WTC11 (cell line): Measurements from ENCODE around the gene GGCT. TPM values are rescaled to one million over a fixed set of nuclear protein-coding genes. Genes with fewer than 3 reads are reported as not detected.

Experiments used
- ATAC-seq: fragments of 200-7000 bp; cut with Tn5 transposase; 2 replicates; pipeline ENCODE4 v1.10.0; 2021; ENCODE audit warnings: mild to moderate bottlenecking, moderate library complexity
- CTCF ChIA-PET: fragments of 300-600 bp; sonication (Branson Sonifier 250); formaldehyde crosslinking; loops from one replicate; lab custom pipeline; 2021; ENCODE audit warnings: antibody characterized with exemption; lab: Charles Lee
- POLR2A ChIA-PET: fragments of 350-600 bp; sonication (Branson Sonifier 250); formaldehyde crosslinking; loops from one replicate; lab custom pipeline; 2021; ENCODE audit warnings: antibody characterized with exemption; lab: Charles Lee
- DNase-seq: peaks from one replicate; pipeline ENCODE4 v3.0.0; 2021; ENCODE audit warnings: low spot score
- H3K27ac Mint-ChIP-seq: 2 replicates; pipeline ENCODE4 v1.8.0; 2021; ENCODE audit warnings: mixed read lengths
- H3K27me3 Mint-ChIP-seq: 2 replicates; pipeline ENCODE4 v1.8.0; 2021; ENCODE audit warnings: low read depth, mild to moderate bottlenecking, moderate library complexity, mixed read lengths
- H3K36me3 Mint-ChIP-seq: 2 replicates; pipeline ENCODE4 v1.8.0; 2021; ENCODE audit warnings: mixed read lengths
- H3K4me1 Mint-ChIP-seq: 2 replicates; pipeline ENCODE4 v1.8.0; 2022; ENCODE audit warnings: mixed read lengths
- H3K4me3 Mint-ChIP-seq: 2 replicates; pipeline ENCODE4 v1.8.0; 2021; ENCODE audit warnings: mild to moderate bottlenecking, moderate library complexity, mixed read lengths
- H3K9me3 Mint-ChIP-seq: 2 replicates; pipeline ENCODE4 v1.8.0; 2021; ENCODE audit warnings: mixed read lengths
- E2F4 ChIP-seq: sonication (generic); formaldehyde crosslinking; IDR thresholded peaks from 2 replicates; pipeline ENCODE4 v1.8.1; 2022; ENCODE audit warnings: low read depth, mild to moderate bottlenecking, moderate library complexity, missing genetic modification reagents, borderline replicate concordance
- ESRRA ChIP-seq: sonication (generic); formaldehyde crosslinking; IDR thresholded peaks from 2 replicates; pipeline ENCODE4 v1.8.1; 2022; ENCODE audit warnings: mild to moderate bottlenecking, missing genetic modification reagents, borderline replicate concordance
- FOXP1 ChIP-seq: sonication (generic); formaldehyde crosslinking; IDR thresholded peaks from 2 replicates; pipeline ENCODE4 v1.8.0; 2022; ENCODE audit warnings: missing genetic modification reagents, mild to moderate bottlenecking, moderate library complexity, borderline replicate concordance
- GABPB1 ChIP-seq: sonication (generic); formaldehyde crosslinking; IDR thresholded peaks from 2 replicates; pipeline ENCODE4 v1.8.1; 2023; ENCODE audit warnings: mild to moderate bottlenecking, missing genetic modification reagents
- JUN ChIP-seq: sonication (generic); formaldehyde crosslinking; IDR thresholded peaks from 2 replicates; pipeline ENCODE4 v1.8.0; 2023; ENCODE audit warnings: mild to moderate bottlenecking, missing genetic modification reagents
- NFATC4 ChIP-seq: fragments of 250-450 bp; sonication (Bioruptor Pico); IDR thresholded peaks from 2 replicates; pipeline ENCODE4 v1.9.0; 2021; ENCODE audit warnings: mild to moderate bottlenecking
- NR2C2 ChIP-seq: sonication (generic); formaldehyde crosslinking; IDR thresholded peaks from 2 replicates; pipeline ENCODE4 v1.8.0; 2022; ENCODE audit warnings: mild to moderate bottlenecking, missing genetic modification reagents
- PRRX2 ChIP-seq: fragments of 250-450 bp; sonication (Bioruptor Pico); IDR thresholded peaks from 2 replicates; pipeline ENCODE4 v1.8.0; 2021; ENCODE audit warnings: mild to moderate bottlenecking
- SMAD4 ChIP-seq: sonication (generic); formaldehyde crosslinking; IDR thresholded peaks from 2 replicates; pipeline ENCODE4 v1.8.0; 2022; ENCODE audit warnings: mild to moderate bottlenecking, missing genetic modification reagents
- SOX15 ChIP-seq: fragments of 250-450 bp; sonication (Bioruptor Pico); IDR thresholded peaks from 2 replicates; pipeline ENCODE4 v1.9.0; 2021; ENCODE audit warnings: mild to moderate bottlenecking
- STAT6 ChIP-seq: sonication (generic); formaldehyde crosslinking; conservative IDR thresholded peaks from 2 replicates; pipeline ENCODE4 v1.8.1; 2023; ENCODE audit warnings: mild to moderate bottlenecking, low read depth, missing genetic modification reagents, moderate library complexity
- TEAD1 ChIP-seq: sonication (generic); formaldehyde crosslinking; IDR thresholded peaks from 2 replicates; pipeline ENCODE4 v1.8.0; 2022; ENCODE audit warnings: mild to moderate bottlenecking, missing genetic modification reagents
- TP53 ChIP-seq: sonication (generic); formaldehyde crosslinking; IDR thresholded peaks from 2 replicates; pipeline ENCODE4 v1.8.1; 2023; ENCODE audit warnings: mild to moderate bottlenecking, missing genetic modification reagents
- ZNF138 ChIP-seq: sonication (generic); formaldehyde crosslinking; conservative IDR thresholded peaks from 2 replicates; pipeline ENCODE4 v1.8.1; 2022; ENCODE audit warnings: mild to moderate bottlenecking, moderate library complexity, missing genetic modification reagents
- total RNA-seq: library from RNA; stranded (reverse); gene quantifications from 3 replicates; pipeline ENCODE4 v1.2.3, GENCODE V29; 2021
- TF ChIP-seq, protein P1 (sequence below): sonication (generic); formaldehyde crosslinking; IDR thresholded peaks from 2 replicates; pipeline ENCODE4 v1.8.1; 2022; ENCODE audit warnings: low read depth, missing genetic modification reagents, borderline replicate concordance
- TF ChIP-seq, protein P2 (sequence below): sonication (generic); formaldehyde crosslinking; IDR thresholded peaks from 2 replicates; pipeline ENCODE4 v1.8.1; 2023; ENCODE audit warnings: mild to moderate bottlenecking, moderate library complexity, missing genetic modification reagents
- TF ChIP-seq, protein P3 (sequence below): sonication (generic); formaldehyde crosslinking; IDR thresholded peaks from 2 replicates; pipeline ENCODE4 v1.8.0; 2023; ENCODE audit warnings: missing genetic modification reagents
- TF ChIP-seq, protein P4 (sequence below): fragments of 250-450 bp; sonication (Bioruptor Pico); conservative IDR thresholded peaks from 2 replicates; pipeline ENCODE4 v1.9.0; 2021; ENCODE audit warnings: mild to moderate bottlenecking
- TF ChIP-seq, protein P5 (sequence below): fragments of 250-450 bp; sonication (Bioruptor Pico); IDR thresholded peaks from 2 replicates; pipeline ENCODE4 v2.1.2; 2022; ENCODE audit warnings: mild to moderate bottlenecking, moderate library complexity

The GGCT gene
- total RNA-seq, 1 experiment from 2014 or later: 95.4 TPM

GRCh38 chr7:30546596-30546995 is 42.0 kb upstream of the GGCT start (continued):
- TF ChIP-seq, protein P1, sequence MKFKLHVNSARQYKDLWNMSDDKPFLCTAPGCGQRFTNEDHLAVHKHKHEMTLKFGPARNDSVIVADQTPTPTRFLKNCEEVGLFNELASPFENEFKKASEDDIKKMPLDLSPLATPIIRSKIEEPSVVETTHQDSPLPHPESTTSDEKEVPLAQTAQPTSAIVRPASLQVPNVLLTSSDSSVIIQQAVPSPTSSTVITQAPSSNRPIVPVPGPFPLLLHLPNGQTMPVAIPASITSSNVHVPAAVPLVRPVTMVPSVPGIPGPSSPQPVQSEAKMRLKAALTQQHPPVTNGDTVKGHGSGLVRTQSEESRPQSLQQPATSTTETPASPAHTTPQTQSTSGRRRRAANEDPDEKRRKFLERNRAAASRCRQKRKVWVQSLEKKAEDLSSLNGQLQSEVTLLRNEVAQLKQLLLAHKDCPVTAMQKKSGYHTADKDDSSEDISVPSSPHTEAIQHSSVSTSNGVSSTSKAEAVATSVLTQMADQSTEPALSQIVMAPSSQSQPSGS (CRISPR knock-in tag): no peak
- TF ChIP-seq JUN (no peak), SMAD4 (no peak), TEAD1 (CRISPR knock-in tag) (no peak)
- TF ChIP-seq, protein P2, sequence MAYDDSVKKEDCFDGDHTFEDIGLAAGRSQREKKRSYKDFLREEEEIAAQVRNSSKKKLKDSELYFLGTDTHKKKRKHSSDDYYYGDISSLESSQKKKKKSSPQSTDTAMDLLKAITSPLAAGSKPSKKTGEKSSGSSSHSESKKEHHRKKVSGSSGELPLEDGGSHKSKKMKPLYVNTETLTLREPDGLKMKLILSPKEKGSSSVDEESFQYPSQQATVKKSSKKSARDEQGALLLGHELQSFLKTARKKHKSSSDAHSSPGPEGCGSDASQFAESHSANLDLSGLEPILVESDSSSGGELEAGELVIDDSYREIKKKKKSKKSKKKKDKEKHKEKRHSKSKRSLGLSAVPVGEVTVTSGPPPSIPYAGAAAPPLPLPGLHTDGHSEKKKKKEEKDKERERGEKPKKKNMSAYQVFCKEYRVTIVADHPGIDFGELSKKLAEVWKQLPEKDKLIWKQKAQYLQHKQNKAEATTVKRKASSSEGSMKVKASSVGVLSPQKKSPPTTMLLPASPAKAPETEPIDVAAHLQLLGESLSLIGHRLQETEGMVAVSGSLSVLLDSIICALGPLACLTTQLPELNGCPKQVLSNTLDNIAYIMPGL (CRISPR knock-in tag): no peak

DNA sequence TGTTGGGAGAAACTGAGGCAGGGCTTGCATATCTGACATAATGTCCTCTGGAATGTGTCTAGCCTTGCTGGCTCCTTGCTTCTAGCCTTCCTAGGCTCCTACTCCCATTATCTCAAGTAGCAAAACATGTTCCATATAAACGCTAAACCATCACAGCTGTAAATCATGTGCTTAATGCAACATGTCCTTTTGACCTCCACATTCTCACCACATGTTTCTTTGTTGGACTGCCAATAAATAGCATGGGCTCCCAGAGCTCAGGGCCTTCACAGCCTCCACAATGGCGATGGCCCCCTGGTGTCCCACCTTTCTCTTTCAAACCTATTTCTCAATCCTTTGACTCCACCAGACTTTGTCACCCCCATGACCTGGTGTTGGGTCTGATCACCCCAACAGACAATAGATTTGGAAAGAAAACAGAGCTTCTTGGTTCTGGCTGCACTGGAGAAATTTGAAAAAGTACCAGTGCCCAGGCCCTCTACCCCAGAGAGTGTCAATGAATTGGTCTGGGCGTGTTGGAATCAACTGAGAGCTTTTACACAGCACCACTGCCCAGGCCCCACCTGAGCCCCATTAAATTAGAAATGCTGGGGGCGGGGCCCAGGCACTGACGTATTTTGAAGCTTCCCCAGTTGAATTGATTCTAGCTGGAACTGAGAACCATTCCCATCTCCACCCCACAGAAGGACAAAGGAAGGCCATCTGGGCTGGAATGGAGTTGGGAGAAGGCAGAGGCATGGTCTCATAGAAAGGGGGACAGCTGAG is 41.3 kb upstream of the GGCT start:
- ATAC-seq (no peak; the same call in 1 of the 2 replicates), DNase-seq (no peak)
- Mint-ChIP-seq H3K4me1 (peaks cover 29% of the 10 kb centered on the region), H3K9me3 (no peaks in the 10 kb centered on the region), H3K4me3 (no peak overlapping the region), H3K27ac (no peak overlapping the region), H3K36me3 (no peaks in the 10 kb centered on the region), H3K27me3 (peaks cover 5% of the 10 kb centered on the region)
- ChIA-PET CTCF (interaction anchor here (0.7 to 5.6 kb wide), 4 partner anchors 18 to 381 kb away, joined by 3 to 74 read pairs (median 4); no protein-coding TSS in a partner anchor), POLR2A (interaction anchor here (1.1 to 1.5 kb wide), 2 partner anchors 11 to 18 kb away, joined by 3 read pairs; no protein-coding TSS in a partner anchor)
- no peak for TF ChIP-seq ZNF138 (CRISPR knock-in tag)
- no peak for TF ChIP-seq FOXP1 (CRISPR knock-in tag)
- TF ChIP-seq NFATC4 (CRISPR knock-in tag): no peak

- H3K9me3 Mint-ChIP-seq: peaks cover under 1% of the 10 kb centered on the region; the same call in 1 of the 2 replicates
- ATAC-seq (no peak), DNase-seq (no peak)
- H3K27ac Mint-ChIP-seq: no peak overlapping the region
- no peak overlapping the region for H3K4me3 Mint-ChIP-seq
- H3K27me3 Mint-ChIP-seq: peaks cover 9% of the 10 kb centered on the region
- POLR2A ChIA-PET: no interaction called here
- no peak for TF ChIP-seq E2F4 (CRISPR knock-in tag)
- TF ChIP-seq, protein P3, sequence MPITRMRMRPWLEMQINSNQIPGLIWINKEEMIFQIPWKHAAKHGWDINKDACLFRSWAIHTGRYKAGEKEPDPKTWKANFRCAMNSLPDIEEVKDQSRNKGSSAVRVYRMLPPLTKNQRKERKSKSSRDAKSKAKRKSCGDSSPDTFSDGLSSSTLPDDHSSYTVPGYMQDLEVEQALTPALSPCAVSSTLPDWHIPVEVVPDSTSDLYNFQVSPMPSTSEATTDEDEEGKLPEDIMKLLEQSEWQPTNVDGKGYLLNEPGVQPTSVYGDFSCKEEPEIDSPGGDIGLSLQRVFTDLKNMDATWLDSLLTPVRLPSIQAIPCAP (CRISPR knock-in tag): no peak
- TF ChIP-seq, protein P4, sequence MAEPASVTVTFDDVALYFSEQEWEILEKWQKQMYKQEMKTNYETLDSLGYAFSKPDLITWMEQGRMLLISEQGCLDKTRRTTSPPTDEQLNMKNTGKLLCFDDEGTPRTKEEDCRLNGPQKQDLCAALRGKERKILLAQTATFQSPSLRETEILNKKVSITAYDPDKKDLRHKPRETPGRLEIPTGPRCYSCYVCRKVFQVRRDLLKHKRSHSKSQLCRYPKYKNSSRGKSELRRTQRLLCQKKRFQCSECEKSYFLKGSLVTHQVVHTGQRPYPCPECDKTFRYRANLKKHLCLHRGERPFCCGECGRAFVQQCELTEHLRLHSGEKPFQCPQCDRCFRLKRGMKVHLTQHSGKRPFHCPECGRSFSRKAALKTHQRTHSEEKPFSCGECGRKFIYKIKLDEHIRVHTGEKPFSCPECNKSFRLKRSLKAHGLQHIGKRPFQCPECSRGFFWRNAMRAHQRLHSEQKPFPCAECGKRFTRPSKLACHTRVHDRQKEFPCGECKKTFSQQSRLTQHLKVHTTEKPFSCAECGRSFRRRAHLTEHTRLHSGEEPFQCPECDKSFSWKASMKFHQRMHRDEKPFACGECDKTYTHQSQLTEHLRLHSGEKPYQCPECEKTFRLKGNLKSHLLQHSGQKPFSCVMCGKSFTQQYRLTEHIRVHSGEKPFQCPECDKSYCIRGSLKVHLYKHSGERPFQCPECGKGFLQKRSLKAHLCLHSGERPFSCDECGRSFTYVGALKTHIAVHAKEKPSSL (CRISPR knock-in tag): no peak
- no peak for TF ChIP-seq NR2C2 (CRISPR knock-in tag)
- TF ChIP-seq SMAD4: no peak
- TF ChIP-seq STAT6: no peak
- no peak for TF ChIP-seq GABPB1 (CRISPR knock-in tag)
- no peak for TF ChIP-seq PRRX2 (CRISPR knock-in tag)
- TF ChIP-seq, protein P5, sequence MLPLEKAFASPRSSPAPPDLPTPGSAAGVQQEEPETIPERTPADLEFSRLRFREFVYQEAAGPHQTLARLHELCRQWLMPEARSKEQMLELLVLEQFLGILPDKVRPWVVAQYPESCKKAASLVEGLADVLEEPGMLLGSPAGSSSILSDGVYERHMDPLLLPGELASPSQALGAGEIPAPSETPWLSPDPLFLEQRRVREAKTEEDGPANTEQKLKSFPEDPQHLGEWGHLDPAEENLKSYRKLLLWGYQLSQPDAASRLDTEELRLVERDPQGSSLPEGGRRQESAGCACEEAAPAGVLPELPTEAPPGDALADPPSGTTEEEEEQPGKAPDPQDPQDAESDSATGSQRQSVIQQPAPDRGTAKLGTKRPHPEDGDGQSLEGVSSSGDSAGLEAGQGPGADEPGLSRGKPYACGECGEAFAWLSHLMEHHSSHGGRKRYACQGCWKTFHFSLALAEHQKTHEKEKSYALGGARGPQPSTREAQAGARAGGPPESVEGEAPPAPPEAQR: no peak
- TF ChIP-seq ESRRA: no peak
- no peak for TF ChIP-seq TP53
- no peak for TF ChIP-seq SOX15 (CRISPR knock-in tag)
- peaks cover 16% of the 10 kb centered on the region for H3K4me1 Mint-ChIP-seq
- CTCF ChIA-PET: no interaction called here
- H3K36me3 Mint-ChIP-seq: no peaks in the 10 kb centered on the region
Observed at GRCh38 chr7:30543813-30544525, 39.3 kb upstream of the GGCT start.
